NCI-H2029 treated with DMSO at 0.1 percent for 48 hours (cell line): ENCODE data around the gene NEAT1.

Experiments
- DNase-seq: peaks from one replicate; lab custom pipeline; 2025; lab: John Stamatoyannopoulos, UW

The NEAT1 gene

DNA sequence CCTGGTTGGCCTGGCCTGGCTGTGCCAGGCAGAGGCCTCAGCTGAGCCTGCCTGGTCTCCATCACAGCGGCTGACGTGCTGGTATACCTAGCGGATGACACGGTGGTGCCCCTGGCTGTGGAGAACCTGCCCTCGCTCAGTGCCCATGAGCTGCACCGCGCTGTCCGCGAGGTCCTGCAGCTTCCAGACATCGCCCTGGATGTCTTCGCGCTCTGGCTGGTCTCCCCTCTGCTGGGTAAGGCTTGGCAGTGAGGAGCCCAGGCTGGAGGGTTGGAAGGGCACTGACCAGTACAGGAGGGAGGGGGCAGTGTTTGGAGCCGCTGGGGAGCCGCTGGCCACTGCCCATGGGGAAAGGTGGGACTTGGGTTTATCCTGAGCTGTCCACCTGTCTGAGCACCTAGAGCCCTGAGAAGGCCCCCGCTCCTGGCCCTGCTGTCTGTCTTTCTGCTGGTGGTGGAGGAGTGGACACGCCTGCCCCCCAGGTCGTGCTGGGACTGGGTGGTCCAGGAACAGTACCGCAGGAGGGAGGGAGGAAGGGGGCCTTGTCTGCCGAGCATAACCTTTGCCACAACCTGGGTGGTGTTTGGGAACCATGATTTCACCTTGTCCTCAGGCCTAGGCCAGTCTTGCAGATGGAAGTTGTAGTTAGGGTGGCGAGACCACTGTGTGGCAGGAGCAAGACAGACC lies 33.2 kb upstream of the NEAT1 start:
- no peak for DNase-seq

- DNase-seq = no peak
These were observed 32.3 kb upstream of the NEAT1 start for GRCh38 chr11:65390099-65390941.

GRCh38 chr11:65390996-65391395 lies 31.6 kb upstream of the NEAT1 start:
- DNase-seq = no peak

DNA sequence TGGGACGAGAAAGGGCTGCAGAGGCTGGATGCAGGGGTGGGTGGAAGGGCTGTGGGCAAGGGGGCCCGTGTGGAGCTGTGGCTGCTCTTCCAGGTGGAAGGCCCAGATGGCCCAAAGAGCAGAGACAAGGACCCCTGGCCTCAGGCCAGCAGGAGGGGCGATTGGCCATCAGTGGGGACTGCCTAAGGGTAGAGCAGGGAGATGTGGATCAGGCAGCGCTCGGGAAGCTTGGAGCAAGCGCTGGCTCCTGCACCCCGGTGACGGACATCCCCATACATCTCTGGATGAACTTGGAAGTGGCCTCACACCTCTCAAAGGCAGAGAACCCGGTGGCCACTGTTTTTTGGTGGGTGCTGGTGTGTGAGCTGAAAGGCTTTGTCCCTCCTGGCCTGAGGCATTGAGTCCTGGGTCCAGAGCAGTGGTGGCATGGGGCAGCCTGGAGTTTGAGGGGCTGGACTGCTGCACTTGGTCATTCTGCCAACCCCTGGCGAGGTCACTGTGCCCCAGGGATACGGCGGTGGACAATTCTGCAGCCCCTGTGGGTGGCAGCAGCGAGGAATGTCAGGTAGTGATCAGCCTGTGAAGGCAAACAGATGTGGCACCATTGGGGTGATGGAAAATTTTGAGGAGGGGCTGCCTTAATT lies 30.3 kb upstream of the NEAT1 start:
- DNase-seq = no peak

GRCh38 chr11:65392899-65393298 lies 29.7 kb upstream of the NEAT1 start:
- no peak for DNase-seq

GRCh38 chr11:65393513-65394079 lies 29.0 kb upstream of the NEAT1 start:
- no peak for DNase-seq

DNA sequence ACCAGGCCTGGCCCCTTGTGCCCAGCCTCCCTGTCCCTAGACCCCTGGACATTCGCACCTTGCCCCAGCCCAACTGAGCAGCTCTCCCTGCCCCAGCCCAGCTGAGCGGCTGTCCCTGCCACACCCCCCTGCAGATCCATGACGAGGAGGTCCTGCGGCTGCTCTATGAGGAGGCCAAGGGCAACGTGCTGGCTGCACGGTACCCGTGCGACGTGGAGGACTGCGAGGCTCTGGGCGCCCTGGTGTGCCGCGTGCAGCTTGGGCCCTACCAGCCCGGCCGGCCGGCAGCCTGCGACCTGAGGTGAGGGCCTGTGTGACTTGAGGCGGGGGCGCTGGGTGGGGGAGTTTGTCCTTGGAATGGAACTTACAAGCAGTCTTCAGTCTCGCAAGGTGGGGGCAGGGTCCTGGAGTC lies 28.5 kb upstream of the NEAT1 start:
- DNase-seq = no peak

GRCh38 chr11:65395961-65396530 lies 26.6 kb upstream of the NEAT1 start:
- no peak for DNase-seq

- DNase-seq = no peak
These were observed 25.5 kb upstream of the NEAT1 start for GRCh38 chr11:65396769-65397745.

DNA sequence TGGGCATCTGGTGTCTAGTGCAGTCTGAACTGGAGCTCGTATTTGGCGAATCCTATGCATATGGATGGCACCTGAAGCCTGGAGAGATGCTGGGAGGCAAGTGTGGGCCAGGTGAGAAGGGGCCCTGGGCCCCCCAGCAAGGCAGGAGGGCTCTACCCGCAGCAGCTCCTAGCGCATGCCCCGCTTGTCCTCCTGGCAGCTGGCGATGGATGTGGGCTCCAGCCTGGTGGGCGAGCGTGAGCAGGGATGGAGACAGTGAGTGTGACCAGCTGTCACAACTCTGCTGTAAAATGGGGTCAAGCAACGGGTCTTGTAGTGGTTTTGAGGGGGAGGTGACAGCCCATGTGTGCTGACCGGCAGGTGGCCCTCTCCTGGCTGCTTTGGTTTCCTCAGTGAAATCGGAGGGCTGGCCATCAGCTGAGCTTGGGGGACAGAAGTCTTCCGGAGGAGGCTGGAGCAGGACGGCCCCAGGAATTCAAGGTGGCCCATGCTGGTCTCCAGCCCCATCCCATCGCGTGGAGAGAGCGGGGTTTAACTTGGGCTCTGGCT lies 24.2 kb upstream of the NEAT1 start:
- no peak for DNase-seq

DNA sequence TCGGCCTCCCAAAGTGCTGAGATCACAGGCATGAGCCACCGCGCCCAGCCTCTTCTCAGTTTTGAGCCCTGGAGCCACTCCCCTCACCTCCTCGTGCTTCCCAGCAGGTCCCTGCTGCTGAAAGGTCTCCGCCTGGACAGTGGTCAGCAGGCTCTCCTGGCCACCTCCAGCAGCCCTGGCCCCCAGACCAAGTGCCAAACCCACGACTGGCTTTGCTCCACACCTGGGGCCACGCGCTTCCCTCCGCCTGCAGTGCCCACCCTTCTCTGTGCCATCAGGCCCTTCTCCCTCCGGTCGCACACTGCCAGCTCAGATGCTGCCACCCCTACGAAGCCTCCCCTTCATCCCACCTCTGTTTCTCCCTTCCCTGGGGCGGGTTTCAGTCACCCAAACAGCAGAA lies 23.3 kb upstream of the NEAT1 start:
- no peak for DNase-seq

GRCh38 chr11:65399845-65400244 lies 22.8 kb upstream of the NEAT1 start:
- no peak for DNase-seq

GRCh38 chr11:65400307-65401072 lies 22.1 kb upstream of the NEAT1 start:
- no peak for DNase-seq

GRCh38 chr11:65401073-65401802 lies 21.4 kb upstream of the NEAT1 start:
- no peak for DNase-seq

GRCh38 chr11:65401803-65402248 lies 20.8 kb upstream of the NEAT1 start:
- no peak for DNase-seq

GRCh38 chr11:65402790-65403189 lies 19.8 kb upstream of the NEAT1 start:
- no peak for DNase-seq

GRCh38 chr11:65403607-65404121 lies 18.9 kb upstream of the NEAT1 start:
- DNase-seq = no peak

DNA sequence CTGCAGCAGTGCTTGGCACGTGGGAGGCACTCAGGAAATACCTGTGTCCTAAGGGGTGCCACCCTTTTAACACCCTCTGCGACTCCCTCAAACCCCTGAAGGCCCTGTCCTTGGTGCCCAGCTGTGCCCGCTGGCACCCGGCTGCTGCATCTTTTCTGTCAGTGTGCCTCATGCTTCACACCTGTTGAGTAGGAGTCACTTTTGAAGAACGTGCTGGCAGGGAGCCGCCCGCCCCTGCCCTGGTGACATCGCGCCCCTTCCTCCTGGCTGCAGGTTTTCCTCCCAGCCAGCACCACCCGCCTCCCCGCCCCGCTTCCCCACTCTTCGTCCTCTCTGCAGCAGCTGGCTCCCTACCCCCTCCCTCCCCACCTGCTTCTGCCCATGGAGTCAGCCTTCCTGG lies 18.4 kb upstream of the NEAT1 start:
- DNase-seq = no peak
